GM21447 (cell line): Measurements from ENCODE around the gene ULK4.
"Not testable (repeated sequence)": the region's sequence is repeated elsewhere in the genome, so short reads cannot be mapped to it uniquely, and the experiment has no call there.

Experiments used
- ATAC-seq: cut with Tn5 transposase; IDR thresholded peaks from one replicate; pipeline ENCODE4 v1.9.1; 2021; ENCODE audit not compliant: unreplicated experiment

Gene ULK4

GRCh38 chr3:41651718-41652117 lies 310.2 kb downstream of the ULK4 start:
- ATAC-seq: no peak

- ATAC-seq: no peak
Observed at GRCh38 chr3:41650406-41650805, 311.5 kb downstream of the ULK4 start.

GRCh38 chr3:41649129-41649739 lies 312.7 kb downstream of the ULK4 start:
- ATAC-seq: no peak

- not testable (repeated sequence) for ATAC-seq
Observed at GRCh38 chr3:41647730-41648129, 314.2 kb downstream of the ULK4 start.

GRCh38 chr3:41640076-41640475 lies 321.8 kb downstream of the ULK4 start:
- no peak for ATAC-seq

- ATAC-seq: no peak
Observed at GRCh38 chr3:41638381-41638780, 323.5 kb downstream of the ULK4 start.

GRCh38 chr3:41632700-41633099 lies 329.2 kb downstream of the ULK4 start:
- no peak for ATAC-seq

- ATAC-seq: no peak
Observed at GRCh38 chr3:41630708-41631107, 331.2 kb downstream of the ULK4 start.

GRCh38 chr3:41629986-41630385 lies 331.9 kb downstream of the ULK4 start:
- no peak for ATAC-seq

GRCh38 chr3:41629072-41629471 lies 332.8 kb downstream of the ULK4 start:
- ATAC-seq: no peak

- no peak for ATAC-seq
Observed at GRCh38 chr3:41627477-41628087, 334.3 kb downstream of the ULK4 start.

GRCh38 chr3:41612853-41613252 lies 349.1 kb downstream of the ULK4 start:
- ATAC-seq: no peak

GRCh38 chr3:41611008-41611407 lies 350.9 kb downstream of the ULK4 start:
- no peak for ATAC-seq

GRCh38 chr3:41608347-41608746 lies 353.6 kb downstream of the ULK4 start:
- ATAC-seq: no peak

- no peak for ATAC-seq
Observed at GRCh38 chr3:41603807-41604206, 358.1 kb downstream of the ULK4 start.

- ATAC-seq: no peak
Observed at GRCh38 chr3:41602121-41602520, 359.8 kb downstream of the ULK4 start.

GRCh38 chr3:41601404-41601987 lies 360.4 kb downstream of the ULK4 start:
- ATAC-seq: no peak

- ATAC-seq: no peak
Observed at GRCh38 chr3:41600616-41601015, 361.3 kb downstream of the ULK4 start.

GRCh38 chr3:41599127-41599484 lies 362.8 kb downstream of the ULK4 start:
- ATAC-seq: no peak

GRCh38 chr3:41598402-41599126 lies 363.3 kb downstream of the ULK4 start:
- ATAC-seq: no peak

- ATAC-seq: no peak
Observed at GRCh38 chr3:41593774-41594173, 368.1 kb downstream of the ULK4 start.
